ENCODE measurements around the gene ORAI3.
A peak's percentile ranks its signal among the peaks of the same experiment; 100 is the strongest.
"Not testable (repeated sequence)": the region's sequence is repeated elsewhere in the genome, so short reads cannot be mapped to it uniquely, and the experiment has no call there.

The ORAI3 gene

DNA sequence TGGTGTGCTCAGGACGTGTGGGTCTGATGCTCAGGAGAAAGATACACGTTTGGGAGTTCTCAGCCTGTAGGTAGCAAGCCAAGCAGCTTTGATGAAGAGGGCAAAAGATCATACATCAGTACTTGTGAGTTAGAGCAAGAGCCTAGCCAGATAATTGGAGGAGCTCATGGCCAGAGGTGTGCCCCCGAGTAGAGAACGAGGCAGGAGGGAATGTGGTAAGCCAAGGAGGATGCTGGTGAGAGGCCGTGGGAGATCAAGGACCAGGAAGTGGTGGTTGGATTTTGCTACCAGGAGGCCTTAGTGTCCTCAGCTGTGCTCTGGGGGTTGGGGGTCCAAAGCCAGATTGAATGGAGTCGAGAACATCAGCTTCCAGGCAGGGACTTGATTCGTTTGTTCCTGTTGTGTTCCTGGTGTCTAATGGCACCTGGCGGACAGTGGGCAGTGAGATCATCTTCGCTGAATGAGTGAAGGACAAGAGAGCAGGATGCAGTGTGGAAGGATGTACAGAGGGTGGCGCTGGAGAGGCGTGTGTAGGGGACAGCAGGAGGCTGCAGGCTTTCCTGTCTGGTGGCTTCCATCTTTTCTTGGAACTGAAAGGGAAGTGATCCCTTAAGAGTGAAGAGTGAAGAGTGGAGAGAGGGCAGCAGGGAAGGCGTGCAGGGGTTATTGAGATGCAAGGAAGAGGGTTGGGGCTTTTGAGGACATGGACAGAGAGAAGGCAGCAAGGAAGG is 13.9 kb upstream of the ORAI3 start:
- Histone ChIP-seq H3K4me3 (ENCODE audit: low read length) (no peak overlapping the region), H3K27me3 (ENCODE audit: insufficient read depth, low read length) (no peaks in the 10 kb centered on the region), H3K9me3 (ENCODE audit: insufficient read depth, low read depth, low read length) (no peaks in the 10 kb centered on the region), H3K36me3 (ENCODE audit: insufficient read depth, low read length) (peaks cover 60% of the 10 kb centered on the region), H3K27ac (ENCODE audit: low read depth, low read length) (no peak overlapping the region), H3K4me1 (ENCODE audit: insufficient read depth, low read length) (no peaks in the 10 kb centered on the region), H3K9ac (ENCODE audit: low read depth, low read length) (no peak overlapping the region)
- 75% methylated on average over 12 of the region's 12 CpGs for WGBS

DNA sequence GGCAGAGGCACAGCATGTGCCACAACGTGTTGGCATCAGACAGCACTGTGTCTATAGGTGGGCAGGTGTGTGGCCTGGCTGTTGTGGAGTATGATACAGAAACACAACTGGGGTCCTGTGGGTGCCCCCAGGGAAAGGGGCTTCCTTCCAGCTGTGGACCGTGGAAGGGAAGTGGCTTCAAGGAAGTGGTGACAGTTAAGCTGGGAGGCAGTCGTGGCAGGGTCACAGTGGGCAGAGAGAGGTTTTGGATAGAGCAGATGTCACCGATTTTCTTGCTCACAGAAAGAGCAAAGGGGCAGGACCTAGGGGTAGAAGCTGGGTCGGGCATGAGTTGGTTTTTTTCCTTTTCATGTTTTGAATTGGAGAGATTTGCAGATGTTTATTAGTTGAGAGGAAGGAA is 11.2 kb upstream of the ORAI3 start:
- H3K27ac ChIP-seq (ENCODE audit: low read depth, low read length) = no peak overlapping the region
- H3K27me3 ChIP-seq (ENCODE audit: insufficient read depth, low read length) = no peaks in the 10 kb centered on the region
- H3K4me3 ChIP-seq (ENCODE audit: low read length) = no peak overlapping the region
- H3K4me1 ChIP-seq (ENCODE audit: insufficient read depth, low read length) = no peaks in the 10 kb centered on the region
- no peak overlapping the region for H3K9ac ChIP-seq (ENCODE audit: low read depth, low read length)
- WGBS = 91% methylated on average over 5 of the region's 5 CpGs
- H3K9me3 ChIP-seq (ENCODE audit: insufficient read depth, low read depth, low read length) = no peaks in the 10 kb centered on the region
- peaks cover 47% of the 10 kb centered on the region for H3K36me3 ChIP-seq (ENCODE audit: insufficient read depth, low read length)

DNA sequence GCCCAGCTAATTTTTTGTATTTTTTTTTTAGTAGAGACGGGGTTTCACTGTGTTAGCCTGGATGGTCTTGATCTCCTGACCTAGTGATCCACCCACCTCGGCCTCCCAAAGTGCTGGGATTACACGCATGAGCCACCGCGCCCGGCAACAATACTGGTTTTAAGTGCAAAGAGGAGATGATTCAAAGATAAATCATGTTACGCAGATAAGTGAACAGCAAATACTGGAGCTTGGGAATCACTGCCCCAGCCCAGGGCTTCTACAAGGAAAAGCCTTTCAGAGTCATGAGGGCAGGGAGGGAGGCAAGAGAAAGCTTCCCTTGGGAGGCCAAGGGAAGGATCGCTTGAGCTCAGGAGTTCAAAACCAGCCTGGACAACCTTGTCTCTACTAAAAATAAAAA is 9.3 kb upstream of the ORAI3 start:
- H3K36me3 ChIP-seq (ENCODE audit: insufficient read depth, low read length) = peaks cover 55% of the 10 kb centered on the region
- H3K9me3 ChIP-seq (ENCODE audit: insufficient read depth, low read depth, low read length); H3K27me3 ChIP-seq (ENCODE audit: insufficient read depth, low read length); H3K4me1 ChIP-seq (ENCODE audit: insufficient read depth, low read length); H3K27ac ChIP-seq (ENCODE audit: low read depth, low read length); H3K9ac ChIP-seq (ENCODE audit: low read depth, low read length); H3K4me3 ChIP-seq (ENCODE audit: low read length): not testable (repeated sequence)
- WGBS = 95% methylated on average over 8 of the region's 8 CpGs

DNA sequence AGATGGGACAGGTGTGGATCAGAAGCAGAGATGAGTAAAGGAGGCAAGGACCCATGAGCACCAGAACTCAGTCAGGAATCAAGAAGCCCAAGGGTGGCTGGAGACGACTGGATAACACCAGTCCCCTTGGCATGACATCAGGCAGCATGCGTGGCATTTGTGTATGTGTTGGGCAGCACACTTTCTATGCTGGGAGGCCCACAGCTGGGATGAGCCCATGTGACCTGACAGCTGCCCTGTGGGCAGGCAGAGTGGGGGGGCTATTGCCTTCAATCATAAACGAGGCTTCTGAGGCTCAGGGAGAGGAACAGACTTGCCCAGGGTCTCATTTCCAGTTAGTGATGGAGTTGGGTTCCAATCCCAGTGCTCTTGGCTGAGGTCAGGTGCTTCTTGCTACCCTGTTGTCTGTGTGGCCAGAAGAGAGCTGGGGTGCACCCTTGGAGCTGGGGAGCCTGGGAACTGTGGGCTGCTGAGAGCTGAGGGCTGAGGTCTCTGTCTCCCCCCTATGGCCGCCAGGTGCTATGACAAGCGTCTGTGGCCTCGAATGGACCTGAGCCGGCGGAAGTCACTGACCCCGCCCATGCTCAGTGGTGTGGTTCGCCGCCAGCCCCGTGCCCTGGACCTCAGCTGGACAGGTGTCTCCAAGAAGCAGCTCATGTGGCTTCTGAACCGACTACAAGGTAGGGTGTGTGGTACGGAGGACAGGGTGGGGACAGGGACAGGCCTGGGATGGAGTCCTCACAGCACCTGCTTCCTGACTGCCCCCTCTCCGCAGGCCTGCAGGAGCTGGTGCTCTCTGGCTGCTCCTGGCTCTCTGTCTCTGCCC is 7.1 kb upstream of the ORAI3 start:
- Histone ChIP-seq H3K36me3 (ENCODE audit: insufficient read depth, low read length) (peaks cover 56% of the 10 kb centered on the region), H3K4me3 (ENCODE audit: low read length) (no peak overlapping the region), H3K27ac (ENCODE audit: low read depth, low read length) (peak overlapping the region; percentile 68; the same call in 1 of the 2 replicates)

GRCh38 chr16:30942426-30942806 is 6.5 kb upstream of the ORAI3 start:
- peak overlapping the region; percentile 68; the same call in 1 of the 2 replicates for H3K27ac ChIP-seq (ENCODE audit: low read depth, low read length)
- H3K4me3 ChIP-seq (ENCODE audit: low read length) = no peak overlapping the region
- H3K27me3 ChIP-seq (ENCODE audit: insufficient read depth, low read length) = no peaks in the 10 kb centered on the region
- H3K9ac ChIP-seq (ENCODE audit: low read depth, low read length) = no peak overlapping the region
- no peaks in the 10 kb centered on the region for H3K9me3 ChIP-seq (ENCODE audit: insufficient read depth, low read depth, low read length)
- WGBS = 71% methylated on average over 4 of the region's 4 CpGs
- H3K4me1 ChIP-seq (ENCODE audit: insufficient read depth, low read length) = peaks cover 7% of the 10 kb centered on the region; the same call in 1 of the 2 replicates
- H3K36me3 ChIP-seq (ENCODE audit: insufficient read depth, low read length) = peaks cover 52% of the 10 kb centered on the region

More for the DNA sequence above, 7.1 kb upstream of the ORAI3 start:
- no peak overlapping the region for H3K9ac ChIP-seq (ENCODE audit: low read depth, low read length)
- no peaks in the 10 kb centered on the region for H3K9me3 ChIP-seq (ENCODE audit: insufficient read depth, low read depth, low read length)
- H3K4me1 ChIP-seq (ENCODE audit: insufficient read depth, low read length) = 0 out of 2 replicates have a peak, but pooled peaks cover 2% of the 10 kb centered on the region
- WGBS = 28% methylated on average over 15 of the region's 15 CpGs
- no peaks in the 10 kb centered on the region for H3K27me3 ChIP-seq (ENCODE audit: insufficient read depth, low read length)

DNA sequence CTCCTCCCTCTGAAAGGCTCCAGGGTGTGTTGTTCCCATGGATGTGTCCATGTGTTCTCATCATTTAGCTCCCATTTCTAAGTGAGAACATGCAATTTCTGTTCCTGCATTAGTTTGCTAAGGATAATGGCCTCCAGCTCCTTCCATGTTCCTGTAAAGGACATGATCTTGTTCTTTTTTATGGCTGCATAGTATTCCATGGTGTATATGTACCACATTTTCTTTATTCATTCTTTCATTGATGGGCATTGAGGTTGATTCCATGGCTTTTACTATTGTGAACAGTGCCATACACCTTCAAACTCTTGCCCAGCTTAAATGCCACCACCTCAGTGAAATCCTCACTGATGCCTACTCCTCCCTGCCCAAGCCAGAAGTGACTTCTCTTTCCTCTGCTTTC is 4.5 kb upstream of the ORAI3 start:
- H3K27me3 ChIP-seq (ENCODE audit: insufficient read depth, low read length) = no peaks in the 10 kb centered on the region
- H3K4me3 ChIP-seq (ENCODE audit: low read length) = no peak overlapping the region
- peaks cover 44% of the 10 kb centered on the region for H3K36me3 ChIP-seq (ENCODE audit: insufficient read depth, low read length)
- H3K9me3 ChIP-seq (ENCODE audit: insufficient read depth, low read depth, low read length) = no peaks in the 10 kb centered on the region
- H3K4me1 ChIP-seq (ENCODE audit: insufficient read depth, low read length) = peaks cover 7% of the 10 kb centered on the region; the same call in 1 of the 2 replicates
- H3K9ac ChIP-seq (ENCODE audit: low read depth, low read length) = no peak overlapping the region
- H3K27ac ChIP-seq (ENCODE audit: low read depth, low read length) = no peak overlapping the region

DNA sequence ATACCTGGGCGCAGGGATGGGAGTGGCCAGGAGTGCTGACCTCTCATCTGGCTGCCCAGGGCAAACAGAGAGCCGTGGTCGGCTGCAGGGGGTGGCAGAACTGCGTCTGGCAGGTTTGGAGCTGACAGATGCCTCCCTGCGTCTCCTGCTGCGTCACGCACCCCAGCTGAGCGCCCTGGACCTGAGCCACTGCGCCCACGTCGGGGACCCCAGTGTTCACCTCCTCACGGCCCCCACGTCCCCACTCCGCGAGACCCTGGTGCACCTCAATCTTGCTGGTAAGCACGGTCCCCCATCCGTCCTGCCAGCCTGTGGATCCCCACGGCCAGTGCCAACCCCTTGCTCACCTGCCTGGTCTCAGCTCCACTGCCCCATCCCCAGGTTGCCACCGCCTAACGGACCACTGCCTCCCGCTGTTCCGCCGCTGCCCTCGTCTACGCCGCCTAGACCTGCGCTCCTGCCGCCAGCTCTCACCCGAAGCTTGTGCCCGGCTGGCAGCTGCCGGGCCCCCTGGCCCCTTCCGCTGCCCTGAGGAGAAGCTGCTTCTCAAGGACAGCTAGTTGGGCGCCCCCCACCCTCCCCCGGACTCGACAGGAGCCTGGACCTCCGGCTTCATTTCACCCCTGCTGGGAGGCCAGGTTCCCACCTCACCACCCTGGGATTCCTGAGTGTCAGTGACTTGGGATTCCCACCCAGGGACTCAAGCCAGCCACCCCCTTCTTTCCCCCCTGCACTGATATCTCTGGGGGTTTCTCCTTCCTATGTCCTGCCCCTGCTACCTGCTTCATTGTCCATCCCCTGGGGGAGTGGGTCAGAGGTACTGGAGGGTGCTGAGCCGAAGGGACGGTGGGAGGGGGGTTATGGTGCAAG is 2.0 kb upstream of the ORAI3 start:
- Histone ChIP-seq H3K27me3 (ENCODE audit: insufficient read depth, low read length) (no peaks in the 10 kb centered on the region), H3K36me3 (ENCODE audit: insufficient read depth, low read length) (peaks cover 35% of the 10 kb centered on the region), H3K4me1 (ENCODE audit: insufficient read depth, low read length) (peaks cover 20% of the 10 kb centered on the region), H3K9me3 (ENCODE audit: insufficient read depth, low read depth, low read length) (no peaks in the 10 kb centered on the region), H3K27ac (ENCODE audit: low read depth, low read length) (peak overlapping the region; percentile 88), H3K4me3 (ENCODE audit: low read length) (no peak overlapping the region), H3K9ac (ENCODE audit: low read depth, low read length) (peak overlapping the region; percentile 40; the same call in 1 of the 2 replicates)
- WGBS = 78% methylated on average over 37 of the region's 38 CpGs

DNA sequence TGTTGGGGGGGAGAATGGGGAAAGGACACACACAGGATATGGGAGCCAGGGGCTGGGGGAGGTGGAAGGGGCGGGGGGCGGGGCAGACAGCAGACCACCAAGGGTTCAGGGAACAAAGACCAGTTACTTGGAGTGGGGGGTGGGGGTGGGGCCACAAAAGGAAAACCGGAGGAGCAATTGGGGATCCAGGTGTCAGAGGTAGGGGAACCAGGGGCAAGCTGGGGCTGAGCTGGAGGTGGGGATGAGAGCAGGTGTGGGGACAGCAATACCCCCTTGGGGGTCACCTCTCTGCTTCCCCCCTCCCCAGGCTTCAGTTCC is 1.4 kb upstream of the ORAI3 start:
- WGBS = 10% methylated on average over 3 of the region's 3 CpGs
- H3K4me3 ChIP-seq (ENCODE audit: low read length) = peak overlapping the region; percentile 56
- H3K27ac ChIP-seq (ENCODE audit: low read depth, low read length) = peak overlapping the region; percentile 88
- peaks cover 30% of the 10 kb centered on the region for H3K36me3 ChIP-seq (ENCODE audit: insufficient read depth, low read length)
- H3K9ac ChIP-seq (ENCODE audit: low read depth, low read length) = peak overlapping the region; percentile 66
- no peaks in the 10 kb centered on the region for H3K27me3 ChIP-seq (ENCODE audit: insufficient read depth, low read length)
- H3K4me1 ChIP-seq (ENCODE audit: insufficient read depth, low read length) = peaks cover 20% of the 10 kb centered on the region
- no peaks in the 10 kb centered on the region for H3K9me3 ChIP-seq (ENCODE audit: insufficient read depth, low read depth, low read length)

DNA sequence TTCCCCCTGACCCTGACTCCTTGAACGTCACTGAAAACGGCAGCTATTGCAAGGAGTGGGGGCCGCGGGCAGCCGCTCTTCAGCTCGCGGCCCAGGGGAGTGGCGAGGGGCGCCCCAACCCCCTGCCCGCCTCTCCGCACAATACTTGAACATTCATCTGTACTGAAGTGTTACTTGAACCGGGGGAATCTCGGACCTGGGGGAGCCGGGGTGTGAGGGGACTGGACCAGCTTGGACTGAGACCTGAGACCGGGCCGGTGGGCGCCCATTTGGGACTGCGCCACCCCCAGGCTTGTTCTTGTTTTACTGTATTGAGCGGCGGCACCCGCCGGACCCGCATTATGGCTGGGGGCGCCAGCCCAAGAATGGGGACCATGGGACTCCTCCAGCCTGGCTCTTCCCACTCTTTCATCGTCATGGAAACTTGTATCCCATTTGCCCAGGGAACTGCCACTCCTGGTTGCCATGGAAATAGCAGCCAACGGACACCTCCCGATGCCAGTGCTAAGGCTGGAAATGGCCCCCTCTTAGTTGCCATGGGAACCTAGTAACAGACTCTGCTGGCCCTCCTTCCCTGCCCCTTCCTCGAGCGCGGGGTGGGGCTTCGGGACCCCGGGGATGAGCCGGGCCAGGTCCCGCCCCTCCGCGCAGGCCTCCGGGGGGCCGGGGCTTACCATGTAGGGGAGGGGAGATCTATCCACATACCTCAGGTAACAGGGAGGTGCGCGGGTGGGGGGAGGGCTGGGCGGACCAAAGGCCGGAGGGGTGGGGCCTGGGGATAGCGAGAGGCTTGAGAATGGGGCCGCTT is 805 bp upstream of the ORAI3 start:
- Histone ChIP-seq H3K36me3 (ENCODE audit: insufficient read depth, low read length) (peaks cover 25% of the 10 kb centered on the region), H3K27ac (ENCODE audit: low read depth, low read length) (peak overlapping the region; percentile 96), H3K4me3 (ENCODE audit: low read length) (peak overlapping the region; percentile 80), H3K9ac (ENCODE audit: low read depth, low read length) (peak overlapping the region; percentile 91), H3K27me3 (ENCODE audit: insufficient read depth, low read length) (no peaks in the 10 kb centered on the region), H3K4me1 (ENCODE audit: insufficient read depth, low read length) (peaks cover 20% of the 10 kb centered on the region), H3K9me3 (ENCODE audit: insufficient read depth, low read depth, low read length) (no peaks in the 10 kb centered on the region)
- 2% methylated on average over 36 of the region's 44 CpGs for WGBS

DNA sequence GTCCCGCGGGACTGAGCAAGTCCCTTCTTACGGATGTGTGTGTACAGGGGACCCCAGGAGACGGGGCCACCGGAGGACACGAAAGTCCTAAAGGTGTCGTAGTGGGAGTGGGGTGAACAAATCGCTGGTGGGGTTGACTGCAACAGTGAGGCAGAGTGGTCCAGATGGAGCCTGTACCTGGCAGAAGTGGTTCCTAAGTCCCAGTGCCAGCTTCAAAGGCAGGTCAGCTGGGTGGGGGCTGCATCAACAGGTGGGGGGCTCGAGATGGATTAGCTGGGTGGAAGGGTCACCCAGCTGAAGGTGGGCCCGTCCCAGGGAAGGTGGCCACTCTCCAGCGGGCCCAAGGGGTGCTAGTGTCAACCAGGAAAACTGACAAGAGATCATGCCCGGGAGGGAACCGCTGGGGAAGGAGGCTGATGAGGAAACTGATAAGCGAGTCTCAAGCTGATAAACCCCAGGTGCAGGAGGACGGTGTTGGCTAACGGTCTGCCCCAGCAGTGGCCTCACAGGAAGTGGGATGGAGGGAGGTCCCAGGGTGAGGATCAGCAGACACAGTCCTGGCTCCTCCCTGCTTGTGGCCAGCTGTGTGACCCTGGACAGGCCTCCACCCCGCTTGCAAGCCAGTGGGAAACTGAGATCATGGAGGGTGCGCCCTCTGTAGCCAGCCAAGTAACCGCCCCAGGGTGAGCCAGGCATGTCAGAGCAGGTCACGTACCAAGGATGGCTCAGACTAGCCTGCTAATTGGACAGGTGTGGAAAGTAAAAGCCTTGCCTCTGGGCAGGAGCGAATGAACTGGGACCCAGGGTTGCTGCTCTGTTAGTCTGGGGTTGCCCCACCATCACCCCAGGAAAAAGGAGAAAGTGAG is 1.0 kb downstream of the ORAI3 start:
- peak overlapping the region; percentile 96 for H3K27ac ChIP-seq (ENCODE audit: low read depth, low read length)
- peaks cover 20% of the 10 kb centered on the region for H3K4me1 ChIP-seq (ENCODE audit: insufficient read depth, low read length)
- H3K36me3 ChIP-seq (ENCODE audit: insufficient read depth, low read length) = peaks cover 10% of the 10 kb centered on the region
- WGBS = 11% methylated on average over 21 of the region's 21 CpGs
- H3K9me3 ChIP-seq (ENCODE audit: insufficient read depth, low read depth, low read length) = no peaks in the 10 kb centered on the region
- peak overlapping the region; percentile 80 for H3K4me3 ChIP-seq (ENCODE audit: low read length)
- no peaks in the 10 kb centered on the region for H3K27me3 ChIP-seq (ENCODE audit: insufficient read depth, low read length)
- peak overlapping the region; percentile 91 for H3K9ac ChIP-seq (ENCODE audit: low read depth, low read length)

All from HUES64 (cell line).